K562 (cell line): Measurements from ENCODE around the gene ZNRF3. TPM values are rescaled to one million over a fixed set of nuclear protein-coding genes. Genes with fewer than 3 reads are reported as not detected.

Experiments used
- ATAC-seq: fragments of 200-7000 bp; cut with Tn5 transposase; 3 replicates; pipeline ENCODE4 v1.9.1; 2020; ENCODE audit warnings: moderate library complexity
- BruUV-seq: library from RNA; stranded (reverse); fragments of 400-500 nt; replicated peaks from 2 replicates; lab custom pipeline; 2021; lab: Mats Ljungman, UMichigan
- CTCF ChIA-PET: fragments of 300-600 bp; formaldehyde crosslinking; extraction: SDS; loops from one replicate; lab custom pipeline; 2021; ENCODE audit warnings: low intra/inter-chr PET ratio; lab: Yijun Ruan, JAX
- POLR2A ChIA-PET: fragments of 300-600, 350-650 bp; sonication (Branson Sonifier 250); formaldehyde crosslinking; extraction: SDS; loops from one replicate; lab custom pipeline; 2021; ENCODE audit warnings: antibody characterized with exemption, inconsistent platforms; lab: Yijun Ruan, JAX
- DNase-seq, 4 experiments: peaks; one replicate each; pipeline versions ENCODE4 v3.0.0 to v3.0.0-alpha.2; 2011 to 2018; ENCODE audit warnings: low spot score in 3 of 4, mixed read lengths in 3 of 4; ENCODE audit errors: extremely low read depth in 1 of 4
- FAIRE-seq: peaks from 2 replicates; lab custom pipeline; 2011; peaks lifted over from hg19 to GRCh38; lab: Jason Lieb, UNC
- H2AFZ ChIP-seq: 2 replicates; pipeline ENCODE4 v1.6.0; 2011; ENCODE audit warnings: low read depth, low read length, control low read depth, inconsistent platforms
- H3K27ac ChIP-seq: fragments of 200-600 bp; 3 replicates; pipeline ENCODE4 v1.8.0; 2011; ENCODE audit warnings: low read depth, mild to moderate bottlenecking, control low read depth, inconsistent platforms, low read length, moderate library complexity, mixed read lengths; ENCODE audit errors: extremely low read depth
- H3K27me3 ChIP-seq, 2 experiments: fragments of 300-600 bp in 1 of 2; 2 replicates in 1 of 2; 3 replicates in 1 of 2; pipeline versions ENCODE4 v1.6.0 to v1.8.0; 2011; ENCODE audit warnings: inconsistent platforms in 2 of 2, low read length in 2 of 2, mild to moderate bottlenecking in 1 of 2, mixed read lengths in 1 of 2, moderate library complexity in 1 of 2; ENCODE audit not compliant: control insufficient read depth in 2 of 2, insufficient read depth in 2 of 2
- H3K36me3 ChIP-seq: fragments of 300-600 bp; 3 replicates; pipeline ENCODE4 v1.8.0; 2011; ENCODE audit warnings: mild to moderate bottlenecking, low read length, inconsistent platforms; ENCODE audit not compliant: control insufficient read depth, insufficient read depth
- H3K4me1 ChIP-seq, 2 experiments: fragments of 200-600 bp in 1 of 2; replicated peaks in 1 of 2; 2 replicates in 1 of 2; 3 replicates in 1 of 2; pipeline versions ENCODE4 v1.5.1 to v1.8.0; 2011; ENCODE audit warnings: inconsistent platforms in 2 of 2, low read length in 2 of 2, mild to moderate bottlenecking in 1 of 2, mixed read lengths in 1 of 2, moderate library complexity in 1 of 2; ENCODE audit not compliant: control insufficient read depth in 2 of 2, insufficient read depth in 2 of 2
- H3K4me2 ChIP-seq: 2 replicates; pipeline ENCODE4 v1.6.1; 2011; ENCODE audit warnings: low read length, control low read depth, inconsistent platforms, mixed read lengths; ENCODE audit not compliant: insufficient read depth
- H3K4me3 ChIP-seq: fragments of 200-600 bp; sonication (generic), shearing (Covaris generic); 2 replicates; pipeline ENCODE4 v1.5.1; 2016; ENCODE audit warnings: control low read depth, inconsistent platforms
- H3K79me2 ChIP-seq: fragments of 200-600 bp; 3 replicates; pipeline ENCODE4 v1.8.0; 2011; ENCODE audit warnings: low read length, inconsistent platforms; ENCODE audit not compliant: control insufficient read depth, insufficient read depth
- H3K9ac ChIP-seq, 2 experiments: 2 replicates each; pipeline versions ENCODE4 v1.6.0 to v1.6.1; 2011; ENCODE audit warnings: low read depth in 2 of 2, low read length in 2 of 2, control low read depth in 1 of 2, inconsistent platforms in 1 of 2, mild to moderate bottlenecking in 1 of 2, mixed read lengths in 1 of 2; ENCODE audit not compliant: insufficient read depth in 1 of 2
- H3K9me1 ChIP-seq: one replicate; pipeline ENCODE4 v1.6.0; 2011; ENCODE audit warnings: inconsistent platforms, mild to moderate bottlenecking, low read length, moderate library complexity; ENCODE audit not compliant: control insufficient read depth, insufficient read depth
- H3K9me3 ChIP-seq: replicated peaks from 2 replicates; pipeline ENCODE4 v1.5.1; 2011; ENCODE audit warnings: low read depth, low read length, inconsistent platforms; ENCODE audit not compliant: control insufficient read depth, insufficient read depth
- H4K20me1 ChIP-seq: replicated peaks from 2 replicates; pipeline ENCODE4 v1.6.1; 2011; ENCODE audit warnings: low read length, inconsistent platforms, mixed read lengths; ENCODE audit not compliant: control insufficient read depth, insufficient read depth
- BHLHE40 ChIP-seq: IDR thresholded peaks from 2 replicates; pipeline ENCODE4 v1.6.1; 2011; ENCODE audit warnings: low read length, improper control_type of control experiment
- CHCHD3 ChIP-seq: fragments of 250-450 bp; sonication (Bioruptor Pico); IDR thresholded peaks from 2 replicates; pipeline ENCODE4 v2.1.2; 2022; ENCODE audit warnings: mild to moderate bottlenecking
- CLOCK ChIP-seq: fragments of 250-450 bp; sonication (Bioruptor Pico); IDR thresholded peaks from 2 replicates; pipeline ENCODE4 v1.4.0; 2020; ENCODE audit warnings: mild to moderate bottlenecking, moderate library complexity, borderline replicate concordance
- KLF13 ChIP-seq: fragments of 450-650 bp; IDR thresholded peaks from 2 replicates; pipeline ENCODE4 v1.6.1; 2016; ENCODE audit warnings: missing genetic modification characterization, low read depth, mild to moderate bottlenecking, missing compliant biosample characterization, moderate library complexity, borderline replicate concordance
- MCM7 ChIP-seq, 2 experiments: fragments of 450-650 bp; IDR thresholded peaks; 2 replicates each; pipeline ENCODE4 v1.6.1; 2016 to 2018
- MXI1 ChIP-seq: IDR thresholded peaks from 2 replicates; pipeline ENCODE4 v1.6.1; 2011; ENCODE audit warnings: low read depth, mild to moderate bottlenecking, improper control_type of control experiment, low read length
- NFE2 ChIP-seq: IDR thresholded peaks from 2 replicates; pipeline ENCODE4 v1.6.1; 2014; ENCODE audit warnings: antibody characterized with exemption, low read depth
- NFIC ChIP-seq: fragments of 450-650 bp; IDR thresholded peaks from 2 replicates; pipeline ENCODE4 v1.6.1; 2017; ENCODE audit warnings: mild to moderate bottlenecking, inconsistent platforms
- PTTG1 ChIP-seq: fragments of 450-650 bp; IDR thresholded peaks from 2 replicates; pipeline ENCODE4 v1.6.1; 2016; ENCODE audit warnings: low read depth, mild to moderate bottlenecking, missing genetic modification characterization, missing compliant biosample characterization
- SMC3 ChIP-seq: conservative IDR thresholded peaks from 2 replicates; pipeline ENCODE4 v1.6.1; 2011; ENCODE audit warnings: low read depth, low read length, improper control_type of control experiment; ENCODE audit not compliant: insufficient read depth
- TAF9B ChIP-seq: fragments of 450-650 bp; IDR thresholded peaks from 2 replicates; pipeline ENCODE4 v1.6.1; 2018; ENCODE audit warnings: mild to moderate bottlenecking; ENCODE audit not compliant: partially characterized antibody
- ZKSCAN3 ChIP-seq: fragments of 250-450 bp; sonication (Bioruptor Pico); IDR thresholded peaks from 2 replicates; pipeline ENCODE4 v1.4.0; 2020
- ZNF592 ChIP-seq: fragments of 450-650 bp; IDR thresholded peaks from 2 replicates; pipeline ENCODE4 v1.6.1; 2017; ENCODE audit warnings: antibody characterized with exemption, mild to moderate bottlenecking
- WGBS: fragments of 100-300 bp; shearing (Covaris generic); methylation state at CpG from one replicate; pipeline ENCODE4 v1.1.6; 2016; ENCODE audit warnings: low coverage, mixed read lengths; ENCODE audit not compliant: insufficient coverage; ENCODE audit errors: missing lambda C conversion rate; 5-methylcytosine and 5-hydroxymethylcytosine counted together
- in situ Hi-C: fragments of 300-500 bp; cut with MboI; formaldehyde crosslinking; loops from 4 replicates; pipeline ENCODE4 v1.15.0; 2018; ENCODE audit warnings: inconsistent platforms, mixed read lengths
- intact Hi-C: fragments of 100-400 bp; cut with micrococcal nuclease; formaldehyde crosslinking; loops from 2 replicates; pipeline ENCODE4 v1.14.2; 2022
- polyA plus RNA-seq, 8 experiments: library from polyadenylated mRNA; depleted of rRNA in 4 of 8; stranded (reverse) in 5 of 8; unstranded in 3 of 8; fragments of >200 nt; fragmentation: Nextera tagmentation in 2 of 8; fragmentation: Illumina TruSeq in 1 of 8; extraction: Ambion mirVana in 2 of 8; extraction: Trizol in 1 of 8; gene quantifications; 2 replicates each; pipeline versions ENCODE4 v1.2.1 to v1.2.3, GENCODE V29; 2011 to 2014; ENCODE audit warnings: inconsistent platforms in 1 of 8, missing spikeins in 1 of 8
- total RNA-seq, 7 experiments: library from RNA; depleted of rRNA in 6 of 7; stranded (reverse); fragments of >200 nt in 6 of 7; fragmentation: Illumina TruSeq in 2 of 7; extraction: Trizol in 2 of 7; gene quantifications; 2 replicates each; pipeline versions ENCODE4 v1.2.1 to v1.2.3, GENCODE V29; 2011 to 2021; ENCODE audit warnings: low replicate concordance in 1 of 7

ZNRF3 gene
- total and polyA plus RNA-seq, 9 of the 15 experiments (the other 6 are each of a cell fraction or from before 2014, with no cell fraction given) = 0.41 to 5.9 (median 1.7) TPM

GRCh38 chr22:29049655-29050263 is 166.4 kb downstream of the ZNRF3 start:
- DNase-seq (peak; percentile 59 to 78 (median 72)), FAIRE-seq (no peak), ATAC-seq (peak; percentile 98)
- peak overlapping the region; percentile 62; the same call in 2 of the 3 replicates for H3K27ac ChIP-seq
- intact Hi-C loops (no loop called here), in situ Hi-C loops (no loop called here)
- H3K4me2 ChIP-seq = no peak overlapping the region
- no peaks in the 10 kb centered on the region for H3K27me3 ChIP-seq
- H3K9ac ChIP-seq = peak overlapping the region in 1 of 2 experiments; percentile 83; a peak in 3 of 4 replicates
- no peaks in the 10 kb centered on the region for H3K9me1 ChIP-seq
- peaks cover 4 to 19% of the 10 kb centered on the region in 2 experiments; a peak in 3 of 5 replicates for H3K4me1 ChIP-seq
- no TSS peak for BruUV-seq
- no peaks in the 10 kb centered on the region for H3K9me3 ChIP-seq
- H4K20me1 ChIP-seq = no peaks in the 10 kb centered on the region
- peaks cover 39% of the 10 kb centered on the region; the same call in 1 of the 3 replicates for H3K36me3 ChIP-seq
- 46% methylated on average over 13 of the region's 38 CpGs for WGBS
- CTCF ChIA-PET = no interaction called here
- POLR2A ChIA-PET = interaction anchor here (0.6 to 1.4 kb wide), 6 partner anchors 9 to 765 kb away, joined by 3 to 7 read pairs (median 3); no protein-coding TSS in a partner anchor
- no peak overlapping the region for H3K4me3 ChIP-seq
- no peaks in the 10 kb centered on the region for H3K79me2 ChIP-seq
- H2AFZ ChIP-seq = peak overlapping the region; percentile 82; the same call in 1 of the 2 replicates
- no peak for TF ChIP-seq MXI1
- TF ChIP-seq NFE2 = peak; percentile 68
- peak; percentile 58 for TF ChIP-seq NFIC
- TF ChIP-seq KLF13 (tag) = no peak
- peak; percentile 44; the same call in 1 of the 2 replicates for TF ChIP-seq BHLHE40
- no peak for TF ChIP-seq CHCHD3 (CRISPR knock-in tag)
- no peak for TF ChIP-seq SMC3
- peak; percentile 58; the same call in 1 of the 2 replicates for TF ChIP-seq ZNF592
- TF ChIP-seq CLOCK (CRISPR knock-in tag) = no peak
- no peak for TF ChIP-seq PTTG1 (tag)
- TF ChIP-seq TAF9B = no peak
- no peak for TF ChIP-seq ZKSCAN3 (CRISPR knock-in tag)
- no peak for TF ChIP-seq MCM7 (IDR thresholded peaks at IDR 0.05)
